Inflammatory macrophage treated with lipopolysaccharide for 1 hour (primary cell): ENCODE results near the gene USE1.

Experiments used
- DNase-seq, 2 donors: peaks; one replicate each; pipeline ENCODE4 v3.0.0-alpha.2; 2020 to 2022

Gene USE1

DNA sequence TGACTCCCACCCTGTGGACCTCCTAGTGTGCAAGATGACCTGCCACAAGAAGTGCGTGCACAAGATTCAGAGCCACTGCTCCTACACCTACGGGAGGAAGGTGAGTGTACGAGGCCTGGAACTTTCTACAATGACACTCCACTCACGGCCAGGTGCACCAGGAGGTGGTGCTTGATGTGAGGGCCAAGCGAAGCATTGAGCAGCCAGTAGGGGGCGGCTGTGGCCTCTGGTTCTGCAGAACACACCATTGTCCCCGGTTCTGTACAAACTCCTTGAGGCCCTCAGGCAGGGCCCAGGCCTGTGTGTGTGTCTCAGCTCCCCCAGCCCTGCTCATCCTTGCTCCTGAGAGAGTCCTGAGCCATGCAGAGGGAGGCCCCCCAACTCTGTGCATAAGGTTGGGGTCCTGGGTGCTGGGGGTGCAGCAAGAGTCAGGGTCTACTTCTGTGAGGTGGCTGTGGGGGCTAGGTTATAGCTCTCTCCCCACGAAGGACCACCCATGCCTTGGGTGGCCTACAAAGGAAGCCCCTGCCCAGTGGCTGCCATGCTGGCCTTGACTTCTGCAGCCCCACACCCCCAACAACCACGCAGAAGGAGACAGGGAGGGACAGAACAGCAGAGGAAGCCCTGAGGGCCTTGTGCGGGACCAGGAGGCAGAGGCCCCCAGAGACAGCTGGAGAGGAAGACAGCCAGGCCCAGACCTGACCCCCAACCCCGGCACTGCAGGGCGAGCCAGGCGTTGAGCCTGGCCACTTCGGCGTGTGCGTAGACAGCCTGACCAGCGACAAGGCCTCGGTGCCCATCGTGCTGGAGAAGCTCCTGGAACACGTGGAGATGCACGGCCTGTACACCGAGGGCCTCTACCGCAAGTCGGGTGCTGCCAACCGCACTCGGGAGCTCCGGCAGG, 9.7 kb upstream of the USE1 start:
- peak in 1 of 2 donors; percentile 26 for DNase-seq

- DNase-seq = no peak
Observed at GRCh38 chr19:17206736-17207581, 8.2 kb upstream of the USE1 start.

DNA sequence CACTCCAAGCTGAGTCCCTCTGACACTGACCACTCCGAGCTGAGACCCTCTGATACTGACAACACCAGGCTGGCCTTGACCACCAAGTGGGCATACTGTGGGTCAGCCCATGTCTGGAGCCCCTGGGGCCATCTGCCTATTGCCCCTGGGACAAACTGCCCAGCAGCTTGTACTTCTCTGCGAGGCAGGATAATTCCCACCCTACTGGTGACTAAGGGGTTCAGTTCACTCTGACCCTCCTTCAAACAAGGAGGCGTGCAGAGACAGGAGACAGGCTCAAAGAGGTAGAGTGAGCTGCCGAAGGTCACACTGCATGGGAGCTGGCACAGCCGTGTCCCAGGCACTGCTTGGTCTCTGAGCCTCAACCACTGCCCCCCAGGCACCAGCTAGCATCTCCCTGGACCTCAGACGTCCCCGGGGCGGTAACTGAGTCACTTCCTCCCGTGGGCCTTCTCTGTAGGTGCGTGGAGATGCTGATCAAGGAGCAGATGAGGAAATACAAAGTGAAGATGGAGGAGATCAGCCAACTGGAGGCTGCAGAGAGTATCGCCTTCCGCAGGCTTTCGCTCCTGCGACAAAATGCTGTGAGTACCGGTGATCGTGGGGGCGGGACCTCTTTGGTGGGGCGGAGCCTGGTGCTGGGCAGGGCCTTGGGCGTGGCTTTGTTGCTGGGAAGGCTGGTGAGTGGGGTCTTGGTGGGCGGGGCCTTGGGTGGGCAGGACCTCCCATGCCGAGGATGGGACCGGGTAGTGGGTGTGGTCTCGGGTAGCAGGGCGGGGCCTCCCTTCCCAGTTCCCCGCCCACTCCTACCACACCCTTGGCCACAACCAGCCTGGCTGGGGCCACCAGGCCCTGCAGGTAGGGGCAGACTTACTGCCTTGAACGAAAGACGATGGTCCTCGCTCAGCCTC, 5.8 kb upstream of the USE1 start:
- DNase-seq = peak; percentile 25

DNA sequence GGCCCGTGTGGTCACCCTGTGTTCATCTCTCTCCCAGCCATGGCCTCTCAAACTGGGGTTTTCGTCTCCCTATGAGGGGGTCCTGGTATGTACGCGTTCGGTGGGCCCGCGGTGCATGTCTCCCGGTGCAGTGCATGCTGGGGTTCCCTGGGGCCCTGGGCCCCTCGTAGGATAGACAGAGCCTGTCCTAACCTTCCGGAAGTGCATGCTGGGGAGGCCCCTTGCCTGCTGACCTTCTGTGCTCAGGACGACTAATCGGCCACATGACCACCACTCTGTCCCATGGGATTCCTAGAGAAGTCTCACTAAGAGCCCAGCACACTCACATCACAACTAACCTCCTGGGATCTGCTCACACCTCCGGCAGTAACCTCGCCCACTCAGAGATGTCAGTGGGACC, 4.9 kb upstream of the USE1 start:
- DNase-seq = no peak

DNA sequence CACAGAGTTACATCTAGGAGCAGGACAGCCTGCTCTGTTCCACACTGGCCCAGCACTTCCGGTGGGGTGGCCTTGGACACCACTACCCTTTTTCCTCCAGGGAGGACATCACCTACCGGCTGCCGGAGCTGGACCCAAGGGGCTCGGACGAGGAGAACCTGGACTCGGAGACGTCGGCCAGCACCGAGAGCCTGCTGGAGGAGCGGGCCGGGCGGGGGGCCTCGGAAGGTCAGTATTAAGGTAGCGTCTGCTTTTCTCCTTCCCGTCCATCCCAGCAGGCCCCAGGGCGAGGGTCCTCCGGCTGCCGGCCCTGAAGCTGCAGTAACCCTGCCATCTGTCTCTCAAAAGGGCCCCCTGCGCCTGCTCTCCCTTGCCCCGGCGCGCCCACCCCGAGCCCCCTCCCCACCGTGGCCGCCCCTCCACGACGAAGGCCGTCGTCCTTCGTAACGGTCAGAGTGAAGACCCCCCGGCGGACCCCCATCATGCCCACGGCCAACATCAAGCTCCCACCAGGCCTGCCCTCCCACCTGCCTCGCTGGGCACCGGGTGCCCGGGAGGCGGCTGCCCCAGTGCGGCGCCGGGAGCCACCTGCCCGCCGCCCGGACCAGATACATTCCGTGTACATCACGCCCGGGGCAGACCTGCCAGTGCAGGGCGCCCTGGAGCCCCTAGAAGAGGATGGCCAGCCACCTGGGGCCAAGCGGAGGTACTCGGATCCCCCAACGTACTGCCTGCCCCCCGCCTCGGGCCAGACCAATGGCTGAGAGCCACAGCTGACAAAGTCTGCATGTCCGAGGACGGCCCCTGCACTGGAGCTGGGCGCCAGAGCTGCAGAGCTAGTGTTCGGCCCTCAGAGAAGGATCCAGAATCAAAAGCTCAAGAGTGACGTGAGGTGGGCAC, 3.4 kb upstream of the USE1 start:
- no peak for DNase-seq

- no peak for DNase-seq
Observed at GRCh38 chr19:17213334-17213733, 1.8 kb upstream of the USE1 start.

DNA sequence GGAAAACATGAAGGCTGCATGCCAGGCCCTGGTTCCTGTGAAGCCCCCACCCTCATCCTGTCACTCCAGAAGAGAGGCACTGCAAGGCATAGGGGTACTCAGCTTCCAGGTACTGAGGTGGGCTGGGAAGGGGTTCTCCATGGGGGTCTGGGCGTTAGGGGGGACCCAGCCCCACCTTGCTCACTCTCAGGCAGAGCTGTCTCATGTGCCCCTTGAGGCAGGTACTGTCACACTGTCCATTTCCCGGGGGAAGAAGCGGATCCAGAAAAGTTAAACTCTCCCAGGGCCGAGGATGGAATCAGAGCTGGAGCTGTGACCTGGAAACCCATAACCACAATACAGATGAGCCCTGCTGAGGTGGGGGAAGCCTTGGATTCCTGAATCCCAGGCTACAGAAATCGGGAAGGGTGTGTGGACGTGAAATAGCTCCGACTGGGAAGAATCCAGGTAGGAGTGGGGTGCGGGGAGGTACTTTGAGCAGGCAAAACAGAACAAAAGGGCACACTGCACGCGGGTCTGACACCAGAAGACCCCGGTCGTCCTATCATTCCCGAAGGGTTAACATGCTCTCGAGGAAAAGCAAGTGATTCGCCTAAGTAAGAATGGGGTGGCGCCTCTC, 540 bp upstream of the USE1 start:
- no peak for DNase-seq

GRCh38 chr19:17216058-17216670, 1.0 kb downstream of the USE1 start:
- no peak for DNase-seq

DNA sequence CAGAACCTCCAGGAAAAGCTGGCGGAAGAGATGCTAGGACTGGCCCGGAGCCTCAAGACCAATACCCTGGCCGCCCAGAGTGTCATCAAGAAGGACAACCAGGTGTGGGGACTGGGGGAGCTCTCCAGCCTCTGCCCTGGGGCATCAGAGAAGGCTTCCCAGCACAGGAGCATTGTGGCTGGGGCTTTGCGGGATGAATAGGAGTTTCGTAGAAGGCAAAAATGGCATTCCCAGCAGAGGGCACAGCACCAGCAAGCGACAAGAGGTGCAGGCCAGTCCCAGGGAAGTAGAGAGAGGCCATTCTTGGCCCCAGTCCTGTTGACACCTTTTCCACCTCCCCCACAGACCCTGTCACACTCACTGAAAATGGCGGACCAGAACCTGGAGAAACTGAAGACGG, 4.1 kb downstream of the USE1 start:
- no peak for DNase-seq

DNA sequence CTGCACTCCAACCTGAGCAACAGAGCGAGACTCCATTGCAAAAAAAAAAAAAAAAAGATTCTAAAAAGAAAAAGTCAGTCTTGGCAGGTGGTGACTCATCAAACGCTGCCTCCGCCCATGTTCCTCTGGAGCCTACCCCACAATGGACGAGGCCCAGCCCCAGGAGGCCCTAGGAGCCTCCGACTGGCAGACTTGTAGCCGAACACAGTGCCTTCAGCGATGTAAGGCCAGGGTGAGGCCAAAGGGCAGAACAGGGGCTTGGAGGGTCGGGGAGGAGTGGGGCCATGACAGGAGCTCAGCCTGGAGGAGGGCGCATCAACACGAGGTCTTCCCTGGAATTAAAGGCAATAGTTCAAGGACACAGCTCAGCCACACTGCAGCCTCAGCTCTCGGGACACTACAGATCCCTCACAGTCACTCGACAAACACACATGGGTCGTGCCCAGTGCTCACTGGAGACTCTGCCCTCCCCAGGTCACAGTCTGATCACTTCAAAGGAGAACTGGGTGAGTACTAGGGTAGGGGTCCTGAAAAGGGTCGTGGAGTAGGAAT, 5.1 kb downstream of the USE1 start:
- DNase-seq = peak in 1 of 2 donors; percentile 34

GRCh38 chr19:17225053-17225452, 9.9 kb downstream of the USE1 start:
- no peak for DNase-seq

DNA sequence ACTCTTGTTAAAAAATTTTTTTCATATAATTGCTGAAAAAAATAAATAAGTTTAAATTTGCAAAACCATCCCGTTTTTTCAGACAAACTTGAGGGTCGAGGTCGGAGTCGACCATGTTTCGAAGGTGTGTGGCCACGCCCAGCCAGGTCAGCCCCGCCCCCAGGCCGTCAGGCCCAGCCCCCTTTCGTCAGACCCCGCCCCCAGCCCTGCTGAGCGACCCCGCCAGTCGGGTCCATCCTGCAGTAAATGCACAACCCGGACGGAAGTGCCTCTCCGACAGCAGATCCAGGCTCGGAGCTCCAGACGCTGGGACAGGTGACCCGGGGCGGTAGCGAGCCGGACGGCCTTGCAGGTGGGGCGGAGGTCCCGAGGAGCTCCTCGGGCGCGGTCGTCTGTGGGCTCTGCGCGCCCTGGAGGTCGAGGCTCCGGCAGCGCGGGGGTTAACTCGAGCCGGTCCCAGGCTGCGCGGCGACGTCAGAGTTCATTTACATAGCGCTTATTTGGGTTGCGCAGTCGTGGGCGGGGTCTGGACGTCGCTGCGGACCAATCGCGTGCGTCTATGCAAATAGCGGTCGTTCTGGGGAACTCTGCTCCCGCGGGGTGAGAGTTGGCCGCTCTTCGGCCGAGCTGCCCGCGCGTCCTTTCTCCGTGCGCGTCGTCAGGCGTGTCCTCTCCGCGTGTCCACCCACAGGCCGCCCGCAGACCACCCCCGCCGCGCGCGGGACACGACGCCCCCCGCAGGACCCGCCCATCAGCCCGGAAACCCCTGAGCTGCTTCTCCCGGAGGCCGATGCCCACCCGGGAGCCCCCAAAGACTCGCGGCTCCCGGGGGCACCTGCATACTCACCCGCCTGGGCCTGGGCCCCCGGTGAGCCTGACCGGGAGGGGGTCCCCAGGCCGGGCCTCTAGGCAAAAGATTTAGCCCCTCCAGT, 11.1 kb downstream of the USE1 start, which contains the start of gene OCEL1:
TSS of gene OCEL1 (plus strand) at position 225 of the 932 bp plus-strand sequence. CDS start at position 247, 22 bp downstream.
- peak; percentile 99 for DNase-seq

DNA sequence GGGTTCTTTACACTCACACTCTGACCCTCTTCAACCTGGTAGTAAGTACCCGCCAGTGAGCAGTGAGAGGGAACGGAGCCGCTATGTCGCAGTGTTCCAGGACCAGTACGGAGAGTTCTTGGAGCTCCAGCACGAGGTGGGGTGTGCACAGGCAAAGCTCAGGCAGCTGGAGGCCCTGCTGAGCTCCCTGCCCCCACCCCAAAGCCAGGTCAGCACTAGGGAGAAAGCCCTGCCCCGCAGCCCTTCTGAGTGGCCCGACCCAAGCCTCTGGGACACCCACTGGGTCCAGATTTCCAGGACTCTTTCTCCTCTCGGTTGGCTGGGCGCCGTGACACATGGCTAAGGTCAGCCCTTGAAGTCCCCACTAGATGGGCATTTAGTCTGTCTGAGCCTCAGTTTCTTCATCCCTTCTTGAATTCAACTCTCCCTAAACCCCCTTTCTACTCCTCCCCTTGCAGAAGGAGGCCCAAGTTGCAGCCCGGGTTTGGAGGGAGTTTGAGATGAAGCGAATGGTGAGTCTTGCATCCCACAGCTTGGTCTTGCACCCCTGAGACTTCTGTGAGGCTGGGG, 12.7 kb downstream of the USE1 start:
- DNase-seq = no peak

DNA sequence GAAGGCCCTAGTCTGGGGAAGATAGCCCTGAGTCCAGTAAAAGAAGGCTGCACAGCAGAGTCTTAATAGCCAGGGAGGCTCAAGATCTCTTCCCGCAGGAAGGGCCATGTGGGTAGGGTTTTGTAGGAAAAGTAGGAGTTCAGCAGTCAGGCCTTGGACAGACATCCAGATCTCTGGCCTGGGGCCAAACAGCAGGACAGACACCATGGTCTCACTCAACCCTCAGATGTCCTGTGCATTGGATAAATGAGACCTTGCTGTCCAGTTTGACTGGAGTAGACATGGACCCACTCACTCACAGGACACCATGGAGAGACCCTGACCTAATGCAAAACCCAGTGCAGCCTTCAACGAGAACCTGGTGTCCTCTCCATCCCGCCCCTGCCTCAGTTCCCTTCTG, 14.7 kb downstream of the USE1 start:
- DNase-seq = no peak

- DNase-seq = no peak
Observed at GRCh38 chr19:17232258-17232657, 17.1 kb downstream of the USE1 start.

- DNase-seq = peak in 1 of 2 donors; percentile 56
Observed at GRCh38 chr19:17234911-17235299, 19.7 kb downstream of the USE1 start.

GRCh38 chr19:17235300-17235970, 20.3 kb downstream of the USE1 start:
- peak; percentile 37 to 41 for DNase-seq
